ENCODE data around the gene GALNT2. TPM values are rescaled to one million over a fixed set of nuclear protein-coding genes. Genes with fewer than 3 reads are reported as not detected.

Gene GALNT2
- total and polyA plus RNA-seq, 2 of the 4 experiments (the other 2 are of a cell fraction), result 50.4 to 189 TPM

DNA sequence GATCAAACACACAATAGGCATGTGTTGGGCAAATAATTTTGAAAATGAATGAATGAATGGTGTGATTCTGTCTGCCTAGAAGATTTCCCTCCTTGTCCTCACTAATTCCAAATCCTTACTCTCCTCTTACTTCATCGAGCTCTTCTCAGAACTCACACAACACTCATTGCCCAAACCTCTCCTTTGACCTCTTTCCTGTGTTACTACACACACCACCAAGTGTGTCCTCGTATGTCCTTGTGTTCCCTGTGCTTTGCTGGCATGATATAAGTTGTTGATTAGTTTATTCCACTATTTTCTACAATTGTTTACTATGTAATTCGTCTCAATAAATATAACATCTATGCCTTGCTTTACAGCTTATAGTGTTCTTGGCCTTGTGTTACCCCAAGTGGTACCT lies 41.4 kb upstream of the GALNT2 start:
- Histone ChIP-seq H3K36me3 (ENCODE audit: control insufficient read depth, insufficient read depth, low read length) (no peaks in the 10 kb centered on the region), H2BK20ac (ENCODE audit: low read depth, low read length) (no peak overlapping the region), H3K9me1 (ENCODE audit: insufficient read depth, low read length) (no peaks in the 10 kb centered on the region), H4K91ac (ENCODE audit: insufficient read depth, low read depth, low read length) (no peak overlapping the region), H3K9ac (ENCODE audit: low read depth, low read length) (no peak overlapping the region), H3K14ac (replicated peaks; ENCODE audit: low read depth, low read length) (no peak overlapping the region), H4K20me1 (ENCODE audit: insufficient read depth, low read length) (no peaks in the 10 kb centered on the region), H2AK5ac (ENCODE audit: low read depth, low read length) (no peak overlapping the region), H3K27me3 (ENCODE audit: control insufficient read depth, insufficient read depth, low read length) (peaks cover 2% of the 10 kb centered on the region), H3K4me1 (ENCODE audit: control insufficient read depth, insufficient read depth, low read length) (no peaks in the 10 kb centered on the region), H2AK9ac (replicated peaks; ENCODE audit: low read depth, low read length, poor library complexity) (no peak overlapping the region), H3K23ac (ENCODE audit: low read depth, low read length) (no peak overlapping the region), H4K5ac (ENCODE audit: low read depth, low read length) (no peak overlapping the region), H3K9me3 (ENCODE audit: control insufficient read depth, insufficient read depth, low read length) (no peaks in the 10 kb centered on the region), H2AFZ (replicated peaks; ENCODE audit: low read length, poor library complexity) (no peak overlapping the region), H3K56ac (ENCODE audit: extremely low read depth, insufficient read depth, low read length) (no peak overlapping the region), H3K18ac (ENCODE audit: low read depth, low read length) (no peak overlapping the region), H3K4me3 (ENCODE audit: insufficient read depth, low read depth, low read length) (no peak overlapping the region), H3K4ac (ENCODE audit: low read depth, low read length) (no peak overlapping the region), H3K79me1 (ENCODE audit: low read depth in 1 of 2, low read length in 2 of 2) (no peaks in the 10 kb centered on the region), H3K4me2 (ENCODE audit: low read depth, low read length) (no peak overlapping the region), H2BK120ac (ENCODE audit: low read depth, low read length) (no peak overlapping the region), H2BK15ac (ENCODE audit: low read depth, low read length) (no peak overlapping the region), H2BK5ac (ENCODE audit: low read depth, low read length, poor library complexity, severe bottlenecking) (no peak overlapping the region), H3K27ac (ENCODE audit: insufficient read depth, low read length) (no peak overlapping the region), H4K8ac (ENCODE audit: low read depth in 2 of 2, low read length in 2 of 2) (no peak overlapping the region)
- no TSS peak for BruUV-seq (replicated peaks)
- WGBS, 2 experiments (ENCODE audit: extremely low coverage in 2 of 2, insufficient read length in 1 of 2), result no CpG with 5 or more reads among the region's 3 CpGs
- TF ChIP-seq RFX5 (IDR thresholded peaks at IDR 0.05; ENCODE audit: low read depth, low read length) (no peak), BHLHE40 (IDR thresholded peaks at IDR 0.05; ENCODE audit: low read depth, low read length) (no peak), RAD21 (IDR thresholded peaks at IDR 0.05; ENCODE audit: low read length) (no peak), FOS (IDR thresholded peaks at IDR 0.05; ENCODE audit: low read depth, low read length) (no peak), RCOR1 (IDR thresholded peaks at IDR 0.05; ENCODE audit: insufficient replicate concordance, low read length) (no peak), POLR2A (IDR thresholded peaks at IDR 0.05; ENCODE audit: low read depth, low read length) (no peak), MXI1 (IDR thresholded peaks at IDR 0.05; ENCODE audit: borderline replicate concordance, low read depth, low read length) (no peak), SMC3 (IDR thresholded peaks at IDR 0.05; ENCODE audit: low read depth, low read length) (no peak), MAZ (IDR thresholded peaks at IDR 0.05; ENCODE audit: borderline replicate concordance, low read depth, low read length) (no peak), CHD1 (IDR thresholded peaks at IDR 0.05; ENCODE audit: low read depth, low read length) (no peak), MAFK (IDR thresholded peaks at IDR 0.05; ENCODE audit: low read depth, low read length) (no peak), CEBPB (IDR thresholded peaks at IDR 0.05; ENCODE audit: low read depth, low read length) (no peak), NFE2L2 (IDR thresholded peaks at IDR 0.05; ENCODE audit: low read depth, low read length) (no peak)
- TF ChIP-seq, protein P1, sequence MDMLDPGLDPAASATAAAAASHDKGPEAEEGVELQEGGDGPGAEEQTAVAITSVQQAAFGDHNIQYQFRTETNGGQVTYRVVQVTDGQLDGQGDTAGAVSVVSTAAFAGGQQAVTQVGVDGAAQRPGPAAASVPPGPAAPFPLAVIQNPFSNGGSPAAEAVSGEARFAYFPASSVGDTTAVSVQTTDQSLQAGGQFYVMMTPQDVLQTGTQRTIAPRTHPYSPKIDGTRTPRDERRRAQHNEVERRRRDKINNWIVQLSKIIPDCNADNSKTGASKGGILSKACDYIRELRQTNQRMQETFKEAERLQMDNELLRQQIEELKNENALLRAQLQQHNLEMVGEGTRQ (IDR thresholded peaks at IDR 0.05; ENCODE audit: low read depth, low read length), result no peak
- TF ChIP-seq, protein P2, sequence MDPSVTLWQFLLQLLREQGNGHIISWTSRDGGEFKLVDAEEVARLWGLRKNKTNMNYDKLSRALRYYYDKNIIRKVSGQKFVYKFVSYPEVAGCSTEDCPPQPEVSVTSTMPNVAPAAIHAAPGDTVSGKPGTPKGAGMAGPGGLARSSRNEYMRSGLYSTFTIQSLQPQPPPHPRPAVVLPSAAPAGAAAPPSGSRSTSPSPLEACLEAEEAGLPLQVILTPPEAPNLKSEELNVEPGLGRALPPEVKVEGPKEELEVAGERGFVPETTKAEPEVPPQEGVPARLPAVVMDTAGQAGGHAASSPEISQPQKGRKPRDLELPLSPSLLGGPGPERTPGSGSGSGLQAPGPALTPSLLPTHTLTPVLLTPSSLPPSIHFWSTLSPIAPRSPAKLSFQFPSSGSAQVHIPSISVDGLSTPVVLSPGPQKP (IDR thresholded peaks at IDR 0.05; ENCODE audit: borderline replicate concordance, low read depth, low read length), result no peak
- TF ChIP-seq, protein P3, sequence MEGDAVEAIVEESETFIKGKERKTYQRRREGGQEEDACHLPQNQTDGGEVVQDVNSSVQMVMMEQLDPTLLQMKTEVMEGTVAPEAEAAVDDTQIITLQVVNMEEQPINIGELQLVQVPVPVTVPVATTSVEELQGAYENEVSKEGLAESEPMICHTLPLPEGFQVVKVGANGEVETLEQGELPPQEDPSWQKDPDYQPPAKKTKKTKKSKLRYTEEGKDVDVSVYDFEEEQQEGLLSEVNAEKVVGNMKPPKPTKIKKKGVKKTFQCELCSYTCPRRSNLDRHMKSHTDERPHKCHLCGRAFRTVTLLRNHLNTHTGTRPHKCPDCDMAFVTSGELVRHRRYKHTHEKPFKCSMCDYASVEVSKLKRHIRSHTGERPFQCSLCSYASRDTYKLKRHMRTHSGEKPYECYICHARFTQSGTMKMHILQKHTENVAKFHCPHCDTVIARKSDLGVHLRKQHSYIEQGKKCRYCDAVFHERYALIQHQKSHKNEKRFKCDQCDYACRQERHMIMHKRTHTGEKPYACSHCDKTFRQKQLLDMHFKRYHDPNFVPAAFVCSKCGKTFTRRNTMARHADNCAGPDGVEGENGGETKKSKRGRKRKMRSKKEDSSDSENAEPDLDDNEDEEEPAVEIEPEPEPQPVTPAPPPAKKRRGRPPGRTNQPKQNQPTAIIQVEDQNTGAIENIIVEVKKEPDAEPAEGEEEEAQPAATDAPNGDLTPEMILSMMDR (conservative IDR thresholded peaks at IDR 0.05; ENCODE audit: low read depth, low read length), result no peak
- ATAC-seq (ENCODE audit: low read depth) (no peak), DNase-seq (no peak)
- ChIA-PET CTCF (no interaction called here), POLR2A (ENCODE audit: unreplicated experiment) (no interaction called here)
- dilution Hi-C loops (cut with HindIII; ENCODE audit: low sequenced_read_pairs, unreplicated experiment) (no loop called here), in situ Hi-C loops (cut with MboI; ENCODE audit: low sequenced_read_pairs) (loop anchor here (25.0 kb wide), 1 partner anchor 562 kb away; no protein-coding TSS in a partner anchor), intact Hi-C loops (cut with micrococcal nuclease) (no loop called here)

All from IMR-90 (cell line).